SK-N-MC (cell line): ENCODE measurements around the gene KCNS3.

Experiments
- EZH2 ChIP-seq: fragments of 200-600 bp; sonication (generic); IDR thresholded peaks from one replicate; pipeline ENCODE4 v1.6.1; 2017; ENCODE audit warnings: antibody characterized with exemption
- POLR2AphosphoS5 ChIP-seq: IDR thresholded peaks from 2 replicates; pipeline ENCODE4 v1.6.1; 2012; ENCODE audit warnings: mild to moderate bottlenecking, low read depth, low read length, borderline replicate concordance

DNA sequence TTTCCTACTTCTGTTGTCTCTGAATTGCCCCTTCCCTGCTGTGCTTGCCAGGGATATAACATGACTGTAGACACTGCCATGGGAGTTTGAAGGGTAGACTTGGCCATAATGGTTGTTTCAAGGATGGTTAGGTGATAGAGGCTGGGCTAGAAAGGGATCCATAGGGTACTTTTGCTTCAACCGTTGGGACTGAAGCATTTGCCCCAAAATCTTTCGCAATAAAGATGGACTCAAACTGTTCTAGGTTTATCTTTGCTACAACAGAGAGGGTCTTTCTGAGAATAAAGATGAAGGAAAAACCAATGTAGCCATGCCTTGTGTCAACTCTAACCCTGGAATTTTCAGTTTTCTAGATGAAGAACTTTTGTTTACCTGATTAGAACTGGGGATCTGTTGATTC, 35.0 kb upstream of the KCNS3 start:
- no peak for TF ChIP-seq EZH2
- no peak for TF ChIP-seq POLR2AphosphoS5
